K562 (cell line): ENCODE results near the gene DYRK1A. TPM values are rescaled to one million over a fixed set of nuclear protein-coding genes. Genes with fewer than 3 reads are reported as not detected.
A peak's percentile ranks its signal among the peaks of the same experiment; 100 is the strongest.

Source experiments
- EHMT2 ChIP-seq: fragments of 450-650 bp; IDR thresholded peaks from 2 replicates; pipeline ENCODE4 v1.6.1; 2018; ENCODE audit warnings: antibody characterized with exemption
- ELF1 ChIP-seq: fragments of 200-800 bp; sonication (Bioruptor generic); IDR thresholded peaks from 2 replicates; pipeline ENCODE4 v1.6.1; 2016; ENCODE audit warnings: missing genetic modification characterization, missing compliant biosample characterization
- L3MBTL2 ChIP-seq: fragments of 450-650 bp; IDR thresholded peaks from 2 replicates; pipeline ENCODE4 v1.6.1; 2016; ENCODE audit warnings: mild to moderate bottlenecking, moderate library complexity
- LARP7 ChIP-seq: fragments of 450-650 bp; IDR thresholded peaks from 2 replicates; pipeline ENCODE4 v1.6.1; 2016
- MEF2A ChIP-seq: IDR thresholded peaks from 2 replicates; pipeline ENCODE4 v1.6.1; 2011; ENCODE audit warnings: low read depth, mild to moderate bottlenecking, low read length, moderate library complexity; ENCODE audit not compliant: control insufficient read depth
- MIER1 ChIP-seq: fragments of 450-650 bp; IDR thresholded peaks from 2 replicates; pipeline ENCODE4 v1.6.1; 2016; ENCODE audit warnings: antibody characterized with exemption, mild to moderate bottlenecking, low read depth
- NFE2L1 ChIP-seq: fragments of 450-650 bp; IDR thresholded peaks from 2 replicates; pipeline ENCODE4 v1.6.1; 2016; ENCODE audit warnings: missing genetic modification characterization, low read depth, mild to moderate bottlenecking, missing compliant biosample characterization, moderate library complexity, borderline replicate concordance
- SOX6 ChIP-seq: fragments of 450-650 bp; IDR thresholded peaks from 2 replicates; pipeline ENCODE4 v1.6.1; 2014; ENCODE audit warnings: mild to moderate bottlenecking
- TBL1XR1 ChIP-seq, 2 experiments: IDR thresholded peaks; 2 replicates each; pipeline ENCODE4 v1.6.1; 2012; ENCODE audit warnings: improper control_type of control experiment in 2 of 2, low read length in 2 of 2, mild to moderate bottlenecking in 1 of 2
- polyA plus RNA-seq, 8 experiments: library from polyadenylated mRNA; depleted of rRNA in 4 of 8; stranded (reverse) in 5 of 8; unstranded in 3 of 8; fragments of >200 nt; fragmentation: Nextera tagmentation in 2 of 8; fragmentation: Illumina TruSeq in 1 of 8; extraction: Ambion mirVana in 2 of 8; extraction: Trizol in 1 of 8; gene quantifications; 2 replicates each; pipeline versions ENCODE4 v1.2.1 to v1.2.3, GENCODE V29; 2011 to 2014; ENCODE audit warnings: inconsistent platforms in 1 of 8, missing spikeins in 1 of 8
- total RNA-seq, 7 experiments: library from RNA; depleted of rRNA in 6 of 7; stranded (reverse); fragments of >200 nt in 6 of 7; fragmentation: Illumina TruSeq in 2 of 7; extraction: Trizol in 2 of 7; gene quantifications; 2 replicates each; pipeline versions ENCODE4 v1.2.1 to v1.2.3, GENCODE V29; 2011 to 2021; ENCODE audit warnings: low replicate concordance in 1 of 7
- TF ChIP-seq, protein P1 (sequence below): fragments of 450-650 bp; IDR thresholded peaks from 2 replicates; pipeline ENCODE4 v1.6.1; 2014; ENCODE audit warnings: low read depth, mild to moderate bottlenecking, moderate library complexity, borderline replicate concordance
- TF ChIP-seq, protein P2 (sequence below): sonication (generic); formaldehyde crosslinking; IDR thresholded peaks from 2 replicates; pipeline ENCODE4 v1.8.0; 2022; ENCODE audit warnings: mild to moderate bottlenecking, missing genetic modification reagents
- TF ChIP-seq, protein P3 (sequence below), 2 experiments: fragments of 450-650 bp in 1 of 2; sonication (generic) in 1 of 2; formaldehyde crosslinking in 1 of 2; IDR thresholded peaks in 1 of 2; conservative IDR thresholded peaks in 1 of 2; 2 replicates each; pipeline versions ENCODE4 v1.6.1 to v1.8.1; 2016 to 2023; ENCODE audit warnings: mild to moderate bottlenecking in 2 of 2, moderate library complexity in 2 of 2, inconsistent platforms in 1 of 2, missing genetic modification reagents in 1 of 2
- TF ChIP-seq, protein P4 (sequence below): IDR thresholded peaks from 2 replicates; pipeline ENCODE4 v1.6.1; 2014; ENCODE audit warnings: antibody characterized with exemption
- TF ChIP-seq, protein P5 (sequence below): fragments of 450-650 bp; formaldehyde crosslinking; IDR thresholded peaks from 2 replicates; pipeline ENCODE4 v1.4.0; 2020; ENCODE audit warnings: mild to moderate bottlenecking, moderate library complexity
- TF ChIP-seq, protein P6 (sequence below): fragments of 250-450 bp; sonication (Bioruptor Pico); IDR thresholded peaks from 2 replicates; pipeline ENCODE4 v1.5.0; 2020; ENCODE audit warnings: mild to moderate bottlenecking, borderline replicate concordance

DYRK1A gene
- total and polyA plus RNA-seq, 9 of the 15 experiments (the other 6 are each of a cell fraction or from before 2014, with no cell fraction given) = 3.7 to 64.8 (median 42.3) TPM

DNA sequence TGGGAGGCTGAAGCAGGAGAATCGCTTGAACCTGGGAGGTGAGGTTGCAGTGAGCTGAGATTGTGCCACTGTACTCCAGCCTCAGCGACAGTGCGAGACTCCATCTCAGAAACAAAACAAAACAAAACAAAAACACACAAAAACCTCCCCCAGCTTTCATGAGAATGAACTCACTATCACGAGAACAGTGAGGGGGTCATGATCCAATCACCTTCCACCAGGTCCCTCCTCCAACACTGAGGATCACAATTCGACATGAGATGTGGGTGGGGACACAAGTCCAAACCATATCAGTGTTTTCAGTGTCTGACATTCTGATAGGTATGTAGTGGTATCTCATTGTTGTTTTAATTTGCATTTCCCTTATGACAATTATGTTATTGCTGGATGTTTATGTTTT, 31.5 kb upstream of the DYRK1A start (continued):
- TF ChIP-seq, protein P1, sequence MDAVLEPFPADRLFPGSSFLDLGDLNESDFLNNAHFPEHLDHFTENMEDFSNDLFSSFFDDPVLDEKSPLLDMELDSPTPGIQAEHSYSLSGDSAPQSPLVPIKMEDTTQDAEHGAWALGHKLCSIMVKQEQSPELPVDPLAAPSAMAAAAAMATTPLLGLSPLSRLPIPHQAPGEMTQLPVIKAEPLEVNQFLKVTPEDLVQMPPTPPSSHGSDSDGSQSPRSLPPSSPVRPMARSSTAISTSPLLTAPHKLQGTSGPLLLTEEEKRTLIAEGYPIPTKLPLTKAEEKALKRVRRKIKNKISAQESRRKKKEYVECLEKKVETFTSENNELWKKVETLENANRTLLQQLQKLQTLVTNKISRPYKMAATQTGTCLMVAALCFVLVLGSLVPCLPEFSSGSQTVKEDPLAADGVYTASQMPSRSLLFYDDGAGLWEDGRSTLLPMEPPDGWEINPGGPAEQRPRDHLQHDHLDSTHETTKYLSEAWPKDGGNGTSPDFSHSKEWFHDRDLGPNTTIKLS = no peak
- TF ChIP-seq, protein P2, sequence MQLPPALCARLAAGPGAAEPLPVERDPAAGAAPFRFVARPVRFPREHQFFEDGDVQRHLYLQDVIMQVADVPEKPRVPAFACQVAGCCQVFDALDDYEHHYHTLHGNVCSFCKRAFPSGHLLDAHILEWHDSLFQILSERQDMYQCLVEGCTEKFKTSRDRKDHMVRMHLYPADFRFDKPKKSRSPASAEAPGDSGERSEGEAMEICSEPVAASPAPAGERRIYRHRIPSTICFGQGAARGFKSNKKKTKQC (CRISPR knock-in tag) = no peak
- TF ChIP-seq, protein P3, sequence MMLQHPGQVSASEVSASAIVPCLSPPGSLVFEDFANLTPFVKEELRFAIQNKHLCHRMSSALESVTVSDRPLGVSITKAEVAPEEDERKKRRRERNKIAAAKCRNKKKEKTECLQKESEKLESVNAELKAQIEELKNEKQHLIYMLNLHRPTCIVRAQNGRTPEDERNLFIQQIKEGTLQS (IDR thresholded peaks at IDR 0.05) = 0 out of 2 replicates have a peak, but pooled peaks have one; percentile 31
- TF ChIP-seq, protein P3 (CRISPR knock-in tag; conservative IDR thresholded peaks at IDR 0.05) = no peak
- no peak for TF ChIP-seq ELF1
- no peak for TF ChIP-seq L3MBTL2
- TF ChIP-seq, protein P4, sequence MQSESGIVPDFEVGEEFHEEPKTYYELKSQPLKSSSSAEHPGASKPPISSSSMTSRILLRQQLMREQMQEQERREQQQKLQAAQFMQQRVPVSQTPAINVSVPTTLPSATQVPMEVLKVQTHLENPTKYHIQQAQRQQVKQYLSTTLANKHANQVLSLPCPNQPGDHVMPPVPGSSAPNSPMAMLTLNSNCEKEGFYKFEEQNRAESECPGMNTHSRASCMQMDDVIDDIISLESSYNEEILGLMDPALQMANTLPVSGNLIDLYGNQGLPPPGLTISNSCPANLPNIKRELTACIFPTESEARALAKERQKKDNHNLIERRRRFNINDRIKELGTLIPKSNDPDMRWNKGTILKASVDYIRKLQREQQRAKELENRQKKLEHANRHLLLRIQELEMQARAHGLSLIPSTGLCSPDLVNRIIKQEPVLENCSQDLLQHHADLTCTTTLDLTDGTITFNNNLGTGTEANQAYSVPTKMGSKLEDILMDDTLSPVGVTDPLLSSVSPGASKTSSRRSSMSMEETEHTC = no peak
- TF ChIP-seq, protein P5, sequence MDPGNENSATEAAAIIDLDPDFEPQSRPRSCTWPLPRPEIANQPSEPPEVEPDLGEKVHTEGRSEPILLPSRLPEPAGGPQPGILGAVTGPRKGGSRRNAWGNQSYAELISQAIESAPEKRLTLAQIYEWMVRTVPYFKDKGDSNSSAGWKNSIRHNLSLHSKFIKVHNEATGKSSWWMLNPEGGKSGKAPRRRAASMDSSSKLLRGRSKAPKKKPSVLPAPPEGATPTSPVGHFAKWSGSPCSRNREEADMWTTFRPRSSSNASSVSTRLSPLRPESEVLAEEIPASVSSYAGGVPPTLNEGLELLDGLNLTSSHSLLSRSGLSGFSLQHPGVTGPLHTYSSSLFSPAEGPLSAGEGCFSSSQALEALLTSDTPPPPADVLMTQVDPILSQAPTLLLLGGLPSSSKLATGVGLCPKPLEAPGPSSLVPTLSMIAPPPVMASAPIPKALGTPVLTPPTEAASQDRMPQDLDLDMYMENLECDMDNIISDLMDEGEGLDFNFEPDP (CRISPR knock-in tag) = no peak
- TF ChIP-seq EHMT2 = no peak
- no peak for TF ChIP-seq MIER1
- TF ChIP-seq, protein P6, sequence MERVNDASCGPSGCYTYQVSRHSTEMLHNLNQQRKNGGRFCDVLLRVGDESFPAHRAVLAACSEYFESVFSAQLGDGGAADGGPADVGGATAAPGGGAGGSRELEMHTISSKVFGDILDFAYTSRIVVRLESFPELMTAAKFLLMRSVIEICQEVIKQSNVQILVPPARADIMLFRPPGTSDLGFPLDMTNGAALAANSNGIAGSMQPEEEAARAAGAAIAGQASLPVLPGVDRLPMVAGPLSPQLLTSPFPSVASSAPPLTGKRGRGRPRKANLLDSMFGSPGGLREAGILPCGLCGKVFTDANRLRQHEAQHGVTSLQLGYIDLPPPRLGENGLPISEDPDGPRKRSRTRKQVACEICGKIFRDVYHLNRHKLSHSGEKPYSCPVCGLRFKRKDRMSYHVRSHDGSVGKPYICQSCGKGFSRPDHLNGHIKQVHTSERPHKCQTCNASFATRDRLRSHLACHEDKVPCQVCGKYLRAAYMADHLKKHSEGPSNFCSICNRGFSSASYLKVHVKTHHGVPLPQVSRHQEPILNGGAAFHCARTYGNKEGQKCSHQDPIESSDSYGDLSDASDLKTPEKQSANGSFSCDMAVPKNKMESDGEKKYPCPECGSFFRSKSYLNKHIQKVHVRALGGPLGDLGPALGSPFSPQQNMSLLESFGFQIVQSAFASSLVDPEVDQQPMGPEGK (CRISPR knock-in tag) = no peak
- no peak for TF ChIP-seq TBL1XR1 (IDR thresholded peaks at IDR 0.05; ENCODE audit: low read length in 2 of 2)
- peak; percentile 60; the same call in 1 of the 2 replicates for TF ChIP-seq SOX6
- TF ChIP-seq MEF2A = no peak
- TF ChIP-seq NFE2L1 (tag) = no peak
- TF ChIP-seq LARP7 = no peak
